Stimulated activated naive CD4-positive, alpha-beta T cell (primary cell): ENCODE data around the gene FAM13B.
"Not testable (repeated sequence)": the region's sequence is repeated elsewhere in the genome, so short reads cannot be mapped to it uniquely, and the experiment has no call there.

Experiments used
- DNase-seq, 6 experiments: peaks; one replicate each; lab custom pipeline; 2025; lab: John Stamatoyannopoulos, UW

Gene FAM13B

DNA sequence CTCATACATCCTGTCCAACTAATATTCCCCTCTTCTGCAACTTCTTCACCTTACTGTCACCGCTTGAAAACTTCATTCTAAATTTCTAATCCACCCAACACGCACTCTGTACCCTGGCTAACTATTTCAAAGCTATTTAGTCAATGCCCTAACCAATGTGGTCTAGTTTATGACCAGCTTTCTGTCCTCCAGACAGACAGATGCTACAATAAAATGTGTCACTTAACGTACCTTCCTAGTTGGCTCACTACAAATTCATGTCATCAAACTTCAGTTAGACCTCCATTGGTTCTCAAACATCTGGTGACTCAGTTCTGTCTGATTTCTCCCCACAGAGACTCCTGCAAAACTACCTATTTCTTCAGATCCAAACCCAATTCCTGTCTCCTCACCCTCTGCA is 57.7 kb downstream of the FAM13B start:
- DNase-seq, result no peak

DNA sequence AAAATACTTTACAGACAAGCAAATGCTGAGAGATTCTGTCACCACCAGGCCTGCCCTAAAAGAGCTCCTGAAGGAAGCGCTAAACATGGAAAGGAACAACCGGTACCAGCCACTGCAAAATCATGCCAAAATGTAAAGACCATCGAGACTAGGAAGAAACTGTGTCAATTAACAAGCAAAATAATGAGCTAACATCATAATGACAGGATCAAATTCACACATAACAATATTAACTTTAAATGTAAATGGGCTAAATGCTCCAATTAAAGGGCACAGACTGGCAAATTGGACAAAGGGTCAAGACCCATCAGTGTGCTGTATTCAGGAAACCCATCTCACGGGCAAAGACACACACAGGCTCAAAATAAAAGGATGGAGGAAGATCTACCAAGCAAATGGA is 62.5 kb downstream of the FAM13B start:
- not testable (repeated sequence) for DNase-seq

DNA sequence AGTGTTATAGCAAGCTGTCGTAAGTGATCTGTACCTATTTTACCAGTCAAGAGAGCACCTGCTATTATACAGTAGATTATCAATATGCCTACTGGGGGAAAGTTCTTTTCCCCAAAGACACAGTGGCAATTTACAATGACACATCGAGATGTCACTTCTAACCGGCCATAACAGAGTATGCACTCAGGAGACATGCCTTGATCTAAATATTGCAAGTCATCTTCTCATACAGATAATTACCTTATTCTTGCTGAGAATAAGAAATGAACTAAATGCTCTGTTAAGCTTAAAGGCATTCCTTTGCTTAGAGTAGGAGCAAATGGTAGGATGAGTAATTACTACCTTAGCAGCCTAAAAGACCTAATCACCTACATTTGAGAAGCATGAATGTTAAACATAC is 72.1 kb downstream of the FAM13B start:
- no peak for DNase-seq

DNA sequence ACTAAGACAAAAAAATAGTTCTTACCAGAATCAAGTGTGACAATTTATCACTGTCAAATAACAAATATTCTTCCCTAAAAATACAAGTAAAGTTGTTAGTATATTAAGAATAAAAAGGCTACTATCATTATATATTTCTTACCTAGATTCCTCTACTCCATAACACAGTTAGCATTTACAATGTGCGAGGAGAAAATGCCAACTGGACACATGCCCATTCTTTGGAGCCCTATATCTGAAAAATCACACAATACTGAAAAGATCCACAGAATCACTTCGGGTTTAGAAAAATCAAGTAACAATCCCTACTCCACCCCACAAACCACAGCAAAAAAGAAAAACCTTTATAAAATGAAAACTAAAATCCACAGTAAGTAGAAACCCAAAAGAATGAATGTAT is 72.7 kb downstream of the FAM13B start:
- DNase-seq, result no peak

DNA sequence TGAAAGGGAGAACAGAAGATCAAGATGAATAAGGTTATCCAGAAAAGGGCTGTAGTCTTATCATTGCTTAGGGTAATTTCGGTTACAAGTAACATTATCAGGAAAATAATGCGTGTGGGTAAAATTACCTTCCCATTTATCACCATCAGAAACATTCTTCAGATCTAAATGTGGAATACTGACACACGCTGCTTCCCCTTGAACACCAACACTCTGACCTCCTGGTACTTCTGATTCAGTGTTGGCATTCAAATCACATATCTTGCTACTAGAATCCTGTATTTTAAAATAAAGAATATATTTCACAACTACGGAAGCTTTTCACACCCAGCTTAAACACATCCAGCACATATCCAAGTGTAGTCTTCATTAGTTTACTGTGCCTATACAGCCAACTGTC is 73.4 kb downstream of the FAM13B start:
- DNase-seq, result no peak

DNA sequence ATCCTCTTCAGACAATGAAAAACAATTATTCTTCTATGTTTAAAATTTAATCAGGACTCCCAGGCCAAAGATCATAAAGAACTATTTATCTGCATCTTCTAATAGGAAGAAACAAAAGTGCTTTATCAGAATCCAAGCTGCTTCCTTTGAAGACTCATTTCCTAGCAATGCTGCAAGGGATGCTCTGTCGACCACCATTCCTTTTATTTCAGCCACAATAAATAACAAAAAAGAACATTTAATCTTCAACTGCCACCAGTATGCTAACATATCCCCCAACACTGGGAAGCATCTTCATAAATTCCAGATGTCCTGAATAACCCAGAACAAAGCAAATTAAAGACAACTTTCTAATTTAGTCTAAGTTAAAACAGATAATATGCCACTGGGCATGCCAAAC is 74.9 kb downstream of the FAM13B start:
- DNase-seq, result no peak

DNA sequence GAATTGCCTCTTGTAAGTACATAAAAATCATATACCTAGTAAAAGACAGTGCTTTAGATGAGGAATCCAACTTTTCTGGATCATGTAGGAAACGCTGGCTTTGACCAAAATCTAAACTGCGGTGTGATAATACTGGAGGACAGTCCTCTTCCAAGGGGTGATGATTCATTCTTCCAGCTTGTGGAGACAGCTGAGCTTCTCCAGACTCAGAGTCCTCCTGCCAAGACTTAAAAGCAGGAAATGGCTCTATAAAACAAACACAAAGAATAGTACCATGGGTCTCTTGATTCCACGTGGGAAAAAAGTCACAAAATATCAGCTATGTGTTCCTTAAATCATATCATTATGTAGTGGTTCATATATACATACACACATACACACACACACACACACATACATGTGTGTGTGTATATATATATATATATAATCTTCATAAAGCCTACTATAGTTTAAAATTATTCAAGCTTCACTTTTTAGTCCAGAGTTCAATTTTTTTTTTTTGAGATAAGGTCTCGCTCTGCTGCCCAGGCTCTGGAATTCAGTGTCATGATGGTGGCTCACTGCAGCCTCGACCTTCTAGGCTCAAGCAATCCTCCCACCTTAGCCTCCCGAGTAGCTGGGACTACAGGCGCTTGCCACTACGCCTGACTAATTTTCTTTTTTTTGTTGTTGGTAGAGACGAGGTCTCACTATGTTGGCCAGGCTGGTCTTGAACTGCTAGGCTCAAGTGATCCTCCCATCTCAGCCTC is 78.6 kb downstream of the FAM13B start:
- DNase-seq, result no peak

DNA sequence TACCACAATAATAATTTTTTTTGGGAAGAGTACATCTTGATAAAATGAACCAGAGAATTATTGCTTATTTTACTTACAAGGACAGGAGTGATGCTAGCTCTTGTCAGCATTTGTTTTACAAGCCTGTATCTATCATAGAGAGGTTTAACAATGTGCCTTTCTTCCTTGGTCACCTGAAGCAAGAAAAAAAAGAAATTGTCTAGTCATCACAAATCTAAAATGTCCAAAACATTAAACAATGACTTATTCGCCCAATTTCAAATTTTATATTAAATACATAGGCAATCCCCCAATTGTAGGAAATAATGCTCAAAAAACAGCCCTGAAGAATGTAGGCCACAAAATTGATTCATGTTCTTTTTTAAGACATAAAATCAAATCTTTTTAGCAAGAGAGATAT is 87.1 kb downstream of the FAM13B start:
- no peak for DNase-seq

DNA sequence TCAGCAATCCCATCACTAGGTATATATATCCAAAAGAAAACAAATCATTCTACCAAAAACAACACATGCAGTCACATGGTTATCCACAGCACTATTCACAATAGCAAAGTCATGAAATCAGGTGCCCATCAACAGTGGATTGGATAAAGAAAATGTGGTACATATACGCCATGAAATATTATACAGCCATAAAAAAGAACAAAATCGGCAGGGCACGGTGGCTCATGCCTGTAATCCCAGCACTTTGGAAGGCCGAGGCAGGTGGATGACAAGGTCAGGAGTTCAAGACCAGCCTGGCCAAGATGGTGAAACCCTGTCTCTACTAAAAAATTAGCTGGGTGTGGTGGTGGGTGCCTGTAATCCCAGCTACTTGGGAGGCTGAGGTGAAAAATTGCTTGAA is 88.6 kb downstream of the FAM13B start:
- DNase-seq, result not testable (repeated sequence)

DNA sequence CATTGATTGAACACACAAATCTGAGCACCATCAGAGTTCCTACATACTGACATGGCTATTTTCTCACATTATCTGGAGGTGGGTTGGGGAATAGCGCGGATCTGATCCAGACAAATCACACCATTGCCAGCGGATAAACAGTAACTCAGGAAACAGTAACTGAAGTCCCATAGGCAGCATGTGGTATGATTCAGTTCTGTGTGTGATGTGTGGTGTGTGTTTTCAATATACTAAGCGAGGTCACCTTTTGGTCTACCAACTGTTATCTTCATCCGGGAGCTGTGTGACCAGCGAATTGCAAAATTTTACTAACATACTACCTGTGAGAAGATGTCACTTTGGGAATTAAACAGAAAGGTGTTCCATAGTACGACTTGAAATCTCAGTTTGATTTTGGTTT is 93.5 kb downstream of the FAM13B start:
- no peak for DNase-seq

DNA sequence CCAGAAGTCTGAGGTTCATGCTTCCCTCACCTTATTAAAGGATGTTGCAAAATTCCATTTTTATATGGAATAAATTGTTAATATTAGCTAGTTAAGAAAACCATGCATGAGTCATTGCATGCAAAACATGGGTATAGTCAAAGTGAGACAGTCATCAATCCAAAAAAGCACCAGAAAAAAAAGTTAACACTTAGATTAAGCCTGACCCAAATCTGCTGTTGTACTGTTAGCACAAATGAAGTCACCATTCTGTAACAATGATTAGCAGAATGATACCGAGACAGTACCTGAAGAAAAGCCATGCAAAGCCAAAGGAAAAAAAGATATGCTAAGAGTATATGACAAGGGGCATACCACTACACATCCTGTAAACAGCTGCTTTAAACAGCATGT is 94.1 kb downstream of the FAM13B start:
- no peak for DNase-seq

DNA sequence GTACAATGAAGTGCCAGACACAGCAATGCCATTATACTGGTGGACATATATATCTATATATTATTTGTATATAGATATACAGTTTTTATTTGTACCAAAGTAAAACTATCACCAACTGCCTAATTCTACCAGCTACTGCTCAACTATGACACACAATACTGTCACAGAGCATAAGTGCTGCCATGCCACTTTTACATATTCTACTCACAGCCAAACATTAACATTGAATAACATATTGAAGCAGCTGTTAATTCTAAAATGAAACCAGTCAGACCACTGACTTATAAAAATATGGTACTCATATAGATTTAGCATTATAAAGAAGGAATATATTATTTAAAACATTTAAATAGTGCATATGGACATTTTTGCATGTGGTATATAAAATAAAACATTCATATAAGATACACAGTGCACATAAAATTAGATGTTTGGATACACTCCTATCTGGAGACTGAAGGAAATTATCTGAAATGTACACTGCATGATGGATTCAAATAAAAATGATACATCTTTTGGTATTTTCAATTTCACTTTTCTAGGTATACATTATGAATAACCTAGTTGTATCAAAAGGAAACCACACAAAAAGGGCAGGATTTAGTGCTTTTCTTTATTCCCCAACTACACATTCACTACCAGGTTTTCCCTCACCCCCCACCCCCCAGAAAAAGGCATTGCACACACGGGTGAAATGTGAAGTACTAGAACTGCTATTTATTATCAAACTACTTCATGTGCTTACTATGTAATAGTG is 94.7 kb downstream of the FAM13B start:
- no peak for DNase-seq

DNA sequence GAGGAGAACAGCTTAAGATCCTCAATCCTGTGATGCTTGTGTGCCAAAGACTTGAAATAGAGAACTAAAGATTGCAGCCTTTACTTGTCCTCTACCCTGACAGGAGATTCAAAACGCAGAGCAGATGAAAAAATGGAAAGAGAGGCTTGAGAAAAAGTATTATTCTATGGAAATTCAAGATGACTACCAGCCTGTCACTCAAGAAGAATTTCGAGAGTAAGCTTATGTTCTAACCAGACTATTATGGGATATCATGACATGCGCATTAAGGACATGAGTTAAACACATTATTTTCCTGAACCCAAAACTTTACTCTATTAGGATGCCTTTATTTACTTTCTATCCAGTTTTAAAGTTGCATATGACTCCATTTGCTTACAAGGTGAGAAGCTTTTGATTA is 97.2 kb downstream of the FAM13B start:
- no peak for DNase-seq

DNA sequence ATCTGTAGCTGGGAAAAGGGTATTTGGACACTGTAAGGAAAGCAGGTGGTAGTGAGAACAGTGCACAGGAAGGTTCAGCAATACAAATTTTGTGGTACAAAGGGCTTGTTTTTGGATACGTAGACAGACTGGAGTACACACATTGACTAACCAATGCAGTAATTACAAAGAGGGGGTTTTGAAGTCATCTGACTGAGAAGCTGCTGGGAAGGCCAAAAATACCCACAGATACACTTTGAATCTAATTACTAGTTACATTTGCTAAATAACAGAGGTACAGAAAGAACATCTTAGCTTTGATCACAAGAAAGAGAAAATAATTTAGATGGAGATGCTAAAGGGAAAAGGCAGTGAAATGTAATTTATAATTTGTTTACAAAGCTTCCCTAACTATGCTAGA is 97.7 kb downstream of the FAM13B start:
- DNase-seq, result no peak

DNA sequence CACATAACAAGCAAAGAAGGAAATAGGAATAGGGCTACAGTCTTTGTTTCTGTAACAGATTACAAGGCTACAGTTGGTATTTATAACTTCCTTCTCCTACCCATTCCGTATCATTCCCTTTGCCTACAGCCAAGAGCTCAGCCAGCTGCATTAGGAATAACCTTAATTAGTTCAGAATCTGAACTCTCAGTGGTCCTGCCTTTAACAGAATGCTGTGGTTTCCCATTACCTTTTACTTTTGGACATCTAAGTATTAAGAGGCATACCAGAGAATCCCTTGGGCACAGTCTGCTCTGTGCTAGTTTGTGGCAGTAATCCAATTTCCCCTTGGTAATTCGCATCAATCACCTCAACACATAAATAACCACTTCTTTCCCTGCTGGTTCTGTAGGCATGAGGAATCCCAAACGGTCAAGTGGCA is 99.4 kb downstream of the FAM13B start:
- DNase-seq, result no peak

DNA sequence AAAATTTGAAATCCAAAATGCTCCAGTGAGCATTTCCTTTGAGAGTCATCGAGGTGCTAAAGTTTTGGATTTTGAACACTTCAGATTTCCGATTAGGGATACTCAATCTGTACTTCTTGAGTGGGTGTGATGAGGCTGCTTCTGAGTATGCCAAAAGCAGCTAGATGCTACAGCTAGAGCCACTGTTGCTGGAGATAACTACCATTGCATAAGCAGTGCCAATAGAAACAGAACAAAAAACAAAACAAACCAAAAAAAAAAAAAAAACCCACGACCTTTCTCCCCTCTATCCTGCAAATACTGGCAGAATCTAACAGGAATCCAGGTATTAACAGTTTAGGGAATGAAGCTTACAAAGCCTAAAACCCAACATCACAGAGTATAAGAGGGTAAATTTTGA is 100.1 kb downstream of the FAM13B start:
- no peak for DNase-seq

DNA sequence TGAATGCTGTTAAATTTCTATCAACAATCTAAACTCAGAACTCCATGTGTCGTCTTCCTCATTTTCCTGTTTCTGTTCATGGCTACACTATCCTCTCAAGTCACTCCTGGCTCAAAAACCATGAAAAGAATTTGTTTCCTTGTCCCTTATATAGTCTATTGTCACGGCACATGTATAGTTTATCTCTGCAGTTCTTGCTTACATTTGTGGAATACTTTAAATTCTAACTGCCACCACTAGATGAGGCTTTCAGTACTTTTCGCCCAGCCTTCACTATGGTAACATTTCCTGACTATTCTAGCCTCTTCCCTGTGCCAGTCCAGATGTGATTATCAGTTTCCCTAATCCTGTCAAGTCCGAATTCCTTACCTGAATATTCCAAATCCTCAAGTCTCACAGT is 109.0 kb downstream of the FAM13B start:
- DNase-seq, result no peak

DNA sequence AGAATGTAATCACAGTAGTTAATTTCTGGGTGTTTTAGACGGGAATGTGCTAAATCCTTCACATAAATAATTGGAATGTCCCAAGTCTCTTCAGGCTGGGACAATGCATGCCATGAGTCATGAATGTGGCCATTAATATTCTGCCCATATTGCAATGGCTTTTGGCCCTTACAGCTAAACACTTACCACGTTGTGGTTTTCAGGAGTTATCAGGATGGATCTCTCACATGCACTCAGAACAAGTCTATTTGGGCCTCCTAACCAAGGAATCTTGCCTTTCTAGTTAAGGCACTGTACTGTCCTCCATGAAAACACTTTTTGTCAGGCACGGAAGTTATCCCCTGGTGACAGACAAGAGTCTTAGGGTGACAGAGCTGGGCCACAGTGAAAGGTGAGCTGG is 110.9 kb downstream of the FAM13B start:
- DNase-seq, result no peak

DNA sequence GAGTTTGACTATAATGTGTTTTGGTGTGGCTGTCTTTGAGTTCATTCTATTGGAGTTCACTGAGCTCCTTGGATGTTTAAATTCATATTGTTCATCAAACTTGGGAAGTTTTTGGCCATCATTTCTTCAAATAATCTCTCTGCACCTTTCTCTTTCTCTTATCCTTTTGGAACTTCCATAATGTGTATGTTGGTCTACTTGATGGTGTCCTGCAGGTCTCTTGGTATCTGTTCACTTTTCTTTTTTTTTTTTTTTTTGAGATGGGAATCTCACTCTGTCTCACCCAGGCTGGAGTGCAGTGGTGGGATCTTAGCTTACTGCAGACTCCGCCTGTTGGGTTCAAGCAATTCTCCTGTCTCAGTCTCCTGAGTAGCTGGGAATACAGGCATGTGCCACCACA is 116.0 kb downstream of the FAM13B start:
- no peak for DNase-seq

DNA sequence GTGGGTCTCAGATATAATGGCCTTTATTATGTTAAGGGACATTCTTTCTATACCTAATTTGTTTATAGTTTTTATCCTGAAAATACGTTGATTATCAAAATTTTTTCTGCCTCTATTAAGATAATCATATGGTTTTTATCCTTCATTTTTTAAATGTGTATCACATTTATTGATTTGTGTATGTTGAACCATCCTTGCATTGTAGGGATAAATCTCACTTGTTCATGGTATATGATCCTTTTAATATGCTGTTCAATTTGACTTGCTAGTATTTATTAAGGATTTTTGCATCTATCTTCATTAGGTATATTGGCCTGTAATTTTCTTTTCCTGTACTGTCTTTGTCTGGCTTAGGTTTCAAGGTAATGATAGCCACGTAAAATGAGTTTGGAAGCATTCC is 118.1 kb downstream of the FAM13B start:
- no peak for DNase-seq

DNA sequence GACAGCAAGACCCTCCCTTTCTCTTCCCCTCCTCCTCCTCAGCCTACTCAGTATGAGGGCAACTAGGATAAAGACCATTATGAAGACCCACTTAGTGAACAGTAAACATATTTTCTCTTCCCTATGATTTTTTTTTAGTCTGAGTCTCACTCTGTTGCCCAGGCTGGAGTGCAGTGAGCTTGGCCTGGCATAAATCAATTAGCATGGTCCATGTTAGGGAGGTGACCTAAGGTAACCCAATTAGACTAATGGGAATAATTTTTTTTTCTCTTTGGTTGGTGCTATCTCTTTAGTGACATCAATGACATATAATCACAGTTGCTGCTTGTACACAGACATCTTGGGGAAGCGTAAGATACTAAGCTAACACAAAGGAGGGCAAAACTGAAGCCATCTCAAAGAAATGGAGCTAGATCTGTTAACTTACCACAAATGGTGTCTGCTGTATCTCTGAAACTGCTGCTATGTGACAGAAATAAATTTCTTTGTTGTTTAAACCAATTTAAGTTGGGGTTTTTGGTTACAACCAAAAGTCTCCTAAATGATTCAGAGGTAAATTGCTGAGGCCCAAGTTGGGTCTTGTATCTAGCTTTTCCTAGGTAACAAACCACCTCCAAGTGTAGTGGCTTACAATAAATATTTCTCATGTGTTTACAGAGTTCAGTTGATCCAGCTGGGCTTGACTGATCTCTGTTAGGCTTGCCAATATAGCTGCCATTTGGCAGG is 130.3 kb downstream of the FAM13B start:
- DNase-seq, result no peak

DNA sequence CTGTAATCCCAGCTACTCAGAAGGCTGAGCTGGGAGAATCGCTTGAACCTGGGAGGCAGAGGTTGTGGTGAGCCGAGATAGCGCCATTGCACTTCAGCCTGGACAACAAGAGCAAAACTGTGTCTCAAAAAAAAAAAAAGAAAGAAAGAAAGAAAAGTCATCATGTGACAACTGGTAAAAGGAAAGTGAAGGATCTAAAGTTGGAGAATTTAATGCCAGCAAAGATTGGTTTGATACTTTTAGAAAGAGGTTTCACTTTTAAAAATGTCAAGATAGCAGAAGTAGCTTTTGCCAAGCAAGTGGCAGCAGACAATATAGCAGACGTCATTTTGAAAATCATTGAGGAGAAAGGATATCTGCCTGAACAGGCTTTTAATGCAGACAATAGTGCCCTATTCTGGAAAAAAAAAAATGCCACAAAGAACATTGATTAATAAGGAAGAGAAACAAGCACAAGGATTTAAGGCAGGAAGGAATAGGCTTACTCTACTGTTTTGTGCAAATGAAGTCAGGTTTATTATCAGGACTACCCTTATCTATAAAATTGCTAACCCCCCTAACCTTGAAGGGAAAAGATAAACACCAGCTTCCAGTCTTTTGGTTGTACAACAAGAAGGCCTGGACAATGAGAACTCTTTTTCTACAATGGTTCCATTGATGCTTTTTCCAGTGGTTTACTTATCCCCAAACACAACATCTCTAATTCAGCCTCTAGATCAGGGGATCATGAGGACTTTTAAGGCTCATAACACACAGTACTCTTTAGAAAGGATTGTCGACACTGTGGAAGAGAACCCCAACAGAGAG is 131.7 kb downstream of the FAM13B start:
- DNase-seq, result no peak
